Caco-2 (cell line): ENCODE measurements around the gene RARRES1. TPM values are rescaled to one million over a fixed set of nuclear protein-coding genes. Genes with fewer than 3 reads are reported as not detected.

Source experiments
- BruUV-seq: library from RNA; stranded (reverse); fragments of 400-500 nt; replicated peaks from 2 replicates; lab custom pipeline; 2021; lab: Mats Ljungman, UMichigan
- CTCF ChIA-PET: fragments of 300-600 bp; sonication (Branson Sonifier 250); formaldehyde crosslinking; loops from one replicate; lab custom pipeline; 2022; ENCODE audit warnings: antibody characterized with exemption; lab: Charles Lee
- POLR2A ChIA-PET: fragments of 300-600 bp; sonication (Branson Sonifier 250); formaldehyde crosslinking; loops from one replicate; lab custom pipeline; 2022; ENCODE audit warnings: antibody characterized with exemption; lab: Charles Lee
- DNase-seq, 2 experiments: peaks; one replicate each; pipeline versions ENCODE4 v3.0.0 to v3.0.0-alpha.2; 2020 to 2022
- H3K27me3 ChIP-seq: replicated peaks from 2 replicates; pipeline ENCODE4 v1.6.0; 2011; ENCODE audit warnings: low read length; ENCODE audit not compliant: control insufficient read depth, insufficient read depth
- H3K36me3 ChIP-seq: 2 replicates; pipeline ENCODE4 v1.5.1; 2011; ENCODE audit warnings: low read length; ENCODE audit not compliant: control insufficient read depth, insufficient read depth
- H3K4me1 ChIP-seq: fragments of 250-450 bp; sonication (Bioruptor Pico); 2 replicates; pipeline ENCODE4 v1.5.1; 2020; ENCODE audit warnings: mild to moderate bottlenecking
- H3K4me3 ChIP-seq: 2 replicates; pipeline ENCODE4 v1.5.1; 2011; ENCODE audit warnings: low read depth, mild to moderate bottlenecking, control low read depth, low read length
- H3K9me3 ChIP-seq: fragments of 250-450 bp; sonication (Bioruptor Pico); 2 replicates; pipeline ENCODE4 v1.5.1; 2020; ENCODE audit warnings: mild to moderate bottlenecking, moderate library complexity
- H3K27ac Mint-ChIP-seq: one replicate; pipeline ENCODE4 v1.8.0; 2022; ENCODE audit warnings: mixed read lengths; ENCODE audit not compliant: unreplicated experiment
- H3K27me3 Mint-ChIP-seq: one replicate; pipeline ENCODE4 v1.8.0; 2022; ENCODE audit warnings: mixed read lengths; ENCODE audit not compliant: insufficient read depth, unreplicated experiment
- H3K36me3 Mint-ChIP-seq: one replicate; pipeline ENCODE4 v1.8.0; 2022; ENCODE audit warnings: mild to moderate bottlenecking, mixed read lengths; ENCODE audit not compliant: insufficient read depth, unreplicated experiment
- H3K4me1 Mint-ChIP-seq: one replicate; pipeline ENCODE4 v1.8.0; 2022; ENCODE audit warnings: low read depth, mixed read lengths; ENCODE audit not compliant: unreplicated experiment
- H3K4me3 Mint-ChIP-seq: one replicate; pipeline ENCODE4 v1.8.0; 2022; ENCODE audit warnings: mild to moderate bottlenecking, moderate library complexity, mixed read lengths; ENCODE audit not compliant: unreplicated experiment
- H3K9me3 Mint-ChIP-seq: one replicate; pipeline ENCODE4 v1.8.0; 2022; ENCODE audit warnings: mixed read lengths; ENCODE audit not compliant: unreplicated experiment
- CTCF ChIP-seq, 2 experiments: fragments of 200-600 bp in 1 of 2; IDR thresholded peaks; 1 replicate in 1 of 2; 2 replicates in 1 of 2; pipeline versions ENCODE4 v1.5.1 to v1.8.0; 2011 to 2022; ENCODE audit warnings: antibody characterized with exemption in 1 of 2, control low read depth in 1 of 2, inconsistent platforms in 1 of 2, low read depth in 1 of 2, low read length in 1 of 2, mild to moderate bottlenecking in 1 of 2, moderate library complexity in 1 of 2; ENCODE audit not compliant: insufficient read depth in 1 of 2, severe bottlenecking in 1 of 2, unreplicated experiment in 1 of 2
- intact Hi-C: fragments of 100-400 bp; cut with micrococcal nuclease; formaldehyde crosslinking; loops from one replicate; pipeline ENCODE4 v1.10.0; 2022; ENCODE audit not compliant: unreplicated experiment
- total RNA-seq: library from RNA; stranded (reverse); gene quantifications from 2 replicates; pipeline ENCODE4 v1.2.3, GENCODE V29; 2022

Gene RARRES1
- total RNA-seq, 1 experiment from 2014 or later = 9.0 TPM

- POLR2A ChIA-PET = no interaction called here
- no peak for TF ChIP-seq CTCF (IDR thresholded peaks at IDR 0.05; ENCODE audit: insufficient read depth in 1 of 2, low read depth in 1 of 2, low read length in 1 of 2, severe bottlenecking in 1 of 2, unreplicated experiment in 1 of 2)
- H3K4me1 ChIP-seq = no peaks in the 10 kb centered on the region
- Mint-ChIP-seq H3K4me3 (no peak overlapping the region), H3K36me3 (peaks cover 12% of the 10 kb centered on the region), H3K9me3 (no peaks in the 10 kb centered on the region), H3K4me1 (no peaks in the 10 kb centered on the region), H3K27me3 (no peaks in the 10 kb centered on the region), H3K27ac (no peak overlapping the region)
- CTCF ChIA-PET = no interaction called here
- no peak overlapping the region for H3K4me3 ChIP-seq
- no peaks in the 10 kb centered on the region for H3K27me3 ChIP-seq
- DNase-seq = no peak
- intact Hi-C loops = no loop called here
- no peaks in the 10 kb centered on the region for H3K9me3 ChIP-seq
- BruUV-seq = no TSS peak
- no peaks in the 10 kb centered on the region for H3K36me3 ChIP-seq
These were observed 68.4 kb downstream of the RARRES1 start for GRCh38 chr3:158663832-158664231.

- no peak overlapping the region for H3K4me3 Mint-ChIP-seq
- H3K4me1 Mint-ChIP-seq = no peaks in the 10 kb centered on the region
- H3K36me3 Mint-ChIP-seq = peaks cover 12% of the 10 kb centered on the region
- Histone ChIP-seq H3K4me3 (no peak overlapping the region), H3K27me3 (no peaks in the 10 kb centered on the region), H3K9me3 (no peaks in the 10 kb centered on the region), H3K36me3 (no peaks in the 10 kb centered on the region), H3K4me1 (no peaks in the 10 kb centered on the region)
- intact Hi-C loops = no loop called here
- H3K27me3 Mint-ChIP-seq = no peaks in the 10 kb centered on the region
- no peak overlapping the region for H3K27ac Mint-ChIP-seq
- no TSS peak for BruUV-seq
- no peak for DNase-seq
- ChIA-PET CTCF (no interaction called here), POLR2A (no interaction called here)
- no peak for TF ChIP-seq CTCF (IDR thresholded peaks at IDR 0.05; ENCODE audit: insufficient read depth in 1 of 2, low read depth in 1 of 2, low read length in 1 of 2, severe bottlenecking in 1 of 2, unreplicated experiment in 1 of 2)
- no peaks in the 10 kb centered on the region for H3K9me3 Mint-ChIP-seq
These were observed 69.0 kb downstream of the RARRES1 start for GRCh38 chr3:158663246-158663645.

- no peak overlapping the region for H3K4me3 ChIP-seq
- H3K36me3 ChIP-seq = no peaks in the 10 kb centered on the region
- intact Hi-C loops = no loop called here
- Mint-ChIP-seq H3K36me3 (peaks cover 16% of the 10 kb centered on the region), H3K27me3 (no peaks in the 10 kb centered on the region), H3K9me3 (no peaks in the 10 kb centered on the region), H3K4me3 (no peak overlapping the region), H3K27ac (no peak overlapping the region), H3K4me1 (peaks cover 6% of the 10 kb centered on the region)
- ChIA-PET POLR2A (no interaction called here), CTCF (interaction anchor here (3.1 kb wide), 1 partner anchor 17 kb away, joined by 31 read pairs; the partner anchor contains the start of gene GFM1)
- no peaks in the 10 kb centered on the region for H3K27me3 ChIP-seq
- H3K4me1 ChIP-seq = no peaks in the 10 kb centered on the region
- no TSS peak for BruUV-seq
- no peak for TF ChIP-seq CTCF (IDR thresholded peaks at IDR 0.05; ENCODE audit: insufficient read depth in 1 of 2, low read depth in 1 of 2, low read length in 1 of 2, severe bottlenecking in 1 of 2, unreplicated experiment in 1 of 2)
- no peak for DNase-seq
- H3K9me3 ChIP-seq = no peaks in the 10 kb centered on the region
These were observed 71.5 kb downstream of the RARRES1 start for GRCh38 chr3:158660711-158661110.
